ENCODE data around the gene ARHGAP30.
"Not testable (repeated sequence)": the region's sequence is repeated elsewhere in the genome, so short reads cannot be mapped to it uniquely, and the experiment has no call there.

ARHGAP30 gene

GRCh38 chr1:161068306-161069234 lies 1.1 kb downstream of the ARHGAP30 start:
- Histone ChIP-seq H3K4me1 (ENCODE audit: low read depth, poor library complexity, severe bottlenecking) (peaks cover 64% of the 10 kb centered on the region), H3K4me3 (IDR thresholded peaks at IDR 0.05; ENCODE audit: insufficient read depth, low read depth, low read length) (peak overlapping the region; percentile 100), H3K4me2 (peak overlapping the region; percentile 96), H3K79me2 (ENCODE audit: insufficient read depth, low read depth) (peaks cover 46% of the 10 kb centered on the region), H3K27me3 (ENCODE audit: insufficient read depth, low read depth) (no peaks in the 10 kb centered on the region), H4K20me1 (ENCODE audit: insufficient read depth) (no peaks in the 10 kb centered on the region), H3K9ac (peak overlapping the region; percentile 93), H3K36me3 (ENCODE audit: insufficient read depth) (no peaks in the 10 kb centered on the region), H2AFZ (ENCODE audit: low read depth) (peak overlapping the region; percentile 78; the same call in 1 of the 2 replicates), H3K27ac (peak overlapping the region; percentile 79)
- no peak for TF ChIP-seq CTCF (conservative IDR thresholded peaks at IDR 0.05; ENCODE audit: low read depth, low read length)

DNA sequence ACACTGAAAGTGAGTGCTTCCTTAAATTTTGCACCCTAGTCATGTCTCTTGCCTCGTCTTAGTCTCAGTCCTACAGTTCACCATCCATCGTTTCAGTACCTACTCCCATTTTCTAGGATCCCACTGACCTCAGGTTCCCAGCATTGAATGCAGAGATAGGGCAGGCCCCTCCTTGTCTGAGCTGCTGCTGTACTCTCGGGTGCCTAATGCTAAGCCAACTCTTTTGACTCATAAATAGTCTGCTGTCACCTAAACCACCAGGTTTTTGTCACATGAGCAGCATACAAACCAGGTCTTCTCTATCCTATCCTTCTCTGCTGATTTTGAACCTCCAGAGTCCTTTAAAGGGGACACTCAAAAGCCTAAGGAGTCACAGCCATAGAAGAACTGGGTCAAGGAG lies 3.0 kb downstream of the ARHGAP30 start:
- Histone ChIP-seq H3K79me2 (ENCODE audit: insufficient read depth, low read depth) (peaks cover 58% of the 10 kb centered on the region), H3K4me1 (ENCODE audit: low read depth, poor library complexity, severe bottlenecking) (peaks cover 61% of the 10 kb centered on the region), H4K20me1 (ENCODE audit: insufficient read depth) (no peaks in the 10 kb centered on the region), H3K27ac (no peak overlapping the region), H3K4me2 (peak overlapping the region; percentile 96; the same call in 1 of the 2 replicates), H3K4me3 (IDR thresholded peaks at IDR 0.05; ENCODE audit: insufficient read depth, low read depth, low read length) (no peak overlapping the region), H3K36me3 (ENCODE audit: insufficient read depth) (no peaks in the 10 kb centered on the region), H3K27me3 (ENCODE audit: insufficient read depth, low read depth) (no peaks in the 10 kb centered on the region), H2AFZ (ENCODE audit: low read depth) (no peak overlapping the region), H3K9ac (no peak overlapping the region)
- no peak for TF ChIP-seq CTCF (conservative IDR thresholded peaks at IDR 0.05; ENCODE audit: low read depth, low read length)

- H3K36me3 ChIP-seq (ENCODE audit: insufficient read depth); H3K27me3 ChIP-seq (ENCODE audit: insufficient read depth, low read depth); H3K9ac ChIP-seq; H3K4me2 ChIP-seq; H3K27ac ChIP-seq; H4K20me1 ChIP-seq (ENCODE audit: insufficient read depth); H3K4me3 ChIP-seq (IDR thresholded peaks at IDR 0.05; ENCODE audit: insufficient read depth, low read depth, low read length); H2AFZ ChIP-seq (ENCODE audit: low read depth): not testable (repeated sequence)
- peaks cover 62% of the 10 kb centered on the region for H3K4me1 ChIP-seq (ENCODE audit: low read depth, poor library complexity, severe bottlenecking)
- peaks cover 68% of the 10 kb centered on the region for H3K79me2 ChIP-seq (ENCODE audit: insufficient read depth, low read depth)
Observed at GRCh38 chr1:161065681-161066080, 4.0 kb downstream of the ARHGAP30 start.

- not testable (repeated sequence) for H3K4me3 ChIP-seq (IDR thresholded peaks at IDR 0.05; ENCODE audit: insufficient read depth, low read depth, low read length); H4K20me1 ChIP-seq (ENCODE audit: insufficient read depth); H3K27ac ChIP-seq; H3K27me3 ChIP-seq (ENCODE audit: insufficient read depth, low read depth); H2AFZ ChIP-seq (ENCODE audit: low read depth); H3K36me3 ChIP-seq (ENCODE audit: insufficient read depth); H3K9ac ChIP-seq
- H3K4me2 ChIP-seq = peak overlapping the region; percentile 26; the same call in 1 of the 2 replicates
- H3K4me1 ChIP-seq (ENCODE audit: low read depth, poor library complexity, severe bottlenecking) = peaks cover 70% of the 10 kb centered on the region
- peaks cover 62% of the 10 kb centered on the region for H3K79me2 ChIP-seq (ENCODE audit: insufficient read depth, low read depth)
Observed at GRCh38 chr1:161063936-161064335, 5.8 kb downstream of the ARHGAP30 start.

- Histone ChIP-seq H4K20me1 (ENCODE audit: insufficient read depth) (no peaks in the 10 kb centered on the region), H3K27ac (no peak overlapping the region), H3K4me2 (no peak overlapping the region), H2AFZ (ENCODE audit: low read depth) (no peak overlapping the region), H3K4me3 (IDR thresholded peaks at IDR 0.05; ENCODE audit: insufficient read depth, low read depth, low read length) (no peak overlapping the region), H3K9ac (no peak overlapping the region), H3K27me3 (ENCODE audit: insufficient read depth, low read depth) (no peaks in the 10 kb centered on the region), H3K79me2 (ENCODE audit: insufficient read depth, low read depth) (peaks cover 37% of the 10 kb centered on the region), H3K4me1 (ENCODE audit: low read depth, poor library complexity, severe bottlenecking) (peaks cover 48% of the 10 kb centered on the region), H3K36me3 (ENCODE audit: insufficient read depth) (peaks cover 2% of the 10 kb centered on the region; the same call in 1 of the 2 replicates)
- no peak for TF ChIP-seq CTCF (conservative IDR thresholded peaks at IDR 0.05; ENCODE audit: low read depth, low read length)
Observed at GRCh38 chr1:161061419-161061818, 8.3 kb downstream of the ARHGAP30 start.
